ENCODE measurements around the gene RANBP10. TPM values are rescaled to one million over a fixed set of nuclear protein-coding genes. Genes with fewer than 3 reads are reported as not detected.
A peak's percentile ranks its signal among the peaks of the same experiment; 100 is the strongest.

The RANBP10 gene
- total and polyA plus RNA-seq, 9 of the 15 experiments (the other 6 are each of a cell fraction or from before 2014, with no cell fraction given): 0.61 to 19.3 (median 5.9) TPM

- TF ChIP-seq ID3 (CRISPR knock-in tag; IDR thresholded peaks at IDR 0.05) (no peak), ID3 (tag; IDR thresholded peaks at IDR 0.05) (no peak; the same call in 1 of the 2 replicates), DDX20 (tag; IDR thresholded peaks at IDR 0.05; ENCODE audit: low read depth) (no peak), DIDO1 (tag; IDR thresholded peaks at IDR 0.05; ENCODE audit: low read depth) (no peak), CEBPG (CRISPR knock-in tag; IDR thresholded peaks at IDR 0.05) (no peak), CEBPG (tag; conservative IDR thresholded peaks at IDR 0.05 in 1 of 2, IDR thresholded peaks at IDR 0.05 in 1 of 2) (no peak), CBX1 (IDR thresholded peaks at IDR 0.05; ENCODE audit: low read depth) (peak; percentile 34; the same call in 1 of the 2 replicates), ZBTB11 (CRISPR knock-in tag; IDR thresholded peaks at IDR 0.05) (peak in 1 of 3 experiments; percentile 57; a peak in 1 of 6 replicates), SRF (CRISPR knock-in tag; IDR thresholded peaks at IDR 0.05) (0 out of 4 replicates have a peak, but pooled peaks of 1 of the 2 experiments have one; percentile 15), MCM2 (IDR thresholded peaks at IDR 0.05; ENCODE audit: low read depth) (no peak), ZNF76 (CRISPR knock-in tag; IDR thresholded peaks at IDR 0.05; ENCODE audit: borderline replicate concordance) (no peak), USF1 (CRISPR knock-in tag; IDR thresholded peaks at IDR 0.05) (peak; percentile 19; the same call in 1 of the 2 replicates), TAF9B (IDR thresholded peaks at IDR 0.05; ENCODE audit: partially characterized antibody) (peak; percentile 75), IRF9 (tag; IDR thresholded peaks at IDR 0.05) (no peak), EWSR1 (IDR thresholded peaks at IDR 0.05; ENCODE audit: borderline replicate concordance, low read depth, partially characterized antibody) (no peak), WHSC1 (IDR thresholded peaks at IDR 0.05; ENCODE audit: low read length) (no peak), TBP (optimal IDR thresholded peaks at IDR 0.05; ENCODE audit: low read depth, low read length) (peak; percentile 94), SMAD4 (CRISPR knock-in tag; conservative IDR thresholded peaks at IDR 0.05) (peak; percentile 50), SOX6 (IDR thresholded peaks at IDR 0.05) (no peak)
Measured at GRCh38 chr16:67833415-67834241, 27.3 kb upstream of the RANBP10 start (continued).
